Measurements from ENCODE around the gene XBP1. TPM values are rescaled to one million over a fixed set of nuclear protein-coding genes. Genes with fewer than 3 reads are reported as not detected.

Gene XBP1
- total RNA-seq, 1 experiment from 2014 or later, result 81.3 TPM

DNA sequence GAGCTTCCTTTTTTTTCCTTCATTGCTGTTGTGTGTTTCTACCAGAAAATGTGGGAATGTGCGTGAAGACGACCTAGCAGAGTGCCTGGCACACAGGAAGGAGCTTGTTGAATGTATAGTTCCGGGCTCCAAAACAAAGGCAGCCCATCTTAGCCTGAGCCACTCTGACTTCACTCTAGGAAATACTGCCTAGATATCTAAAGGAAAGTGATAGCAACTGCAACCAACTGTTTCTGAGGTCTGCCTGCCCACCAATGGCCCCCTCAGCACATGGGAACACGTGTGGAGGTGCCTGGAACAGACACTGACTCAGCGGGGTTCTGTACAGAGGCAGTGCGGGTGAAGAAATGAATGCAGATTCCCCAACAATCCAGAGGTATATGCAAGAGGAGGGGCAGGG lies 14.7 kb upstream of the XBP1 start:
- Histone ChIP-seq H3K9me3 (ENCODE audit: control insufficient read depth in 1 of 2, insufficient read depth in 1 of 2, low read depth in 1 of 2, low read length in 2 of 2) (no peaks in the 10 kb centered on the region), H3K4me2 (ENCODE audit: low read length) (no peak overlapping the region), H3K4me3 (replicated peaks in 1 of 2; ENCODE audit: low read depth in 1 of 2, low read length in 2 of 2) (no peak overlapping the region), H4K20me1 (ENCODE audit: insufficient read depth) (no peaks in the 10 kb centered on the region), H3K9ac (ENCODE audit: low read length) (no peak overlapping the region), H3K9me2 (ENCODE audit: insufficient read depth) (no peaks in the 10 kb centered on the region), H3K4me1 (ENCODE audit: control insufficient read depth in 1 of 2, insufficient read depth in 2 of 2, low read length in 2 of 2) (peaks cover 3 to 9% of the 10 kb centered on the region in 2 experiments; a peak in 1 of 4 replicates), H3K27me3 (ENCODE audit: insufficient read depth, low read length) (no peaks in the 10 kb centered on the region), H2AFZ (ENCODE audit: low read depth, low read length, poor library complexity, severe bottlenecking) (no peak overlapping the region), H3K79me2 (ENCODE audit: insufficient read depth, low read length) (no peaks in the 10 kb centered on the region), H3K27ac (ENCODE audit: low read depth, low read length) (no peak overlapping the region), H3K36me3 (ENCODE audit: control insufficient read depth in 1 of 2, insufficient read depth in 2 of 2, low read length in 2 of 2) (no peaks in the 10 kb centered on the region)
- no TSS peak for BruUV-seq (replicated peaks)
- POLR2A ChIA-PET, result no interaction called here
- DNase-seq (ENCODE audit: low read depth, low spot score) (no peak), ATAC-seq (no peak)
- CTCF ChIA-PET, result no interaction called here
- RAD21 ChIA-PET (ENCODE audit: low non-redundant PET in 1 of 2, low total read pairs in 2 of 2, uncharacterized antibody in 2 of 2, unreplicated experiment in 2 of 2), result no interaction called here
- intact Hi-C loops (cut with micrococcal nuclease), result no loop called here
- TF ChIP-seq RAD21 (IDR thresholded peaks at IDR 0.05; ENCODE audit: low read depth), result no peak
- no peak for TF ChIP-seq CBX3 (IDR thresholded peaks at IDR 0.05; ENCODE audit: low read depth)
- TF ChIP-seq EZH2phosphoT487 (IDR thresholded peaks at IDR 0.05; ENCODE audit: borderline replicate concordance), result no peak
- no peak for TF ChIP-seq FOSL1 (IDR thresholded peaks at IDR 0.05; ENCODE audit: low read depth)
- no peak for TF ChIP-seq POLR2A (IDR thresholded peaks at IDR 0.05; ENCODE audit: borderline replicate concordance, extremely low read depth, insufficient read depth, insufficient read length)
- no peak for TF ChIP-seq ZFX (IDR thresholded peaks at IDR 0.05)
- no peak for TF ChIP-seq TCF7L2 (IDR thresholded peaks at IDR 0.05; ENCODE audit: borderline replicate concordance, extremely low read depth, insufficient read depth, insufficient read length)
- no peak for TF ChIP-seq CEBPB (IDR thresholded peaks at IDR 0.05; ENCODE audit: low read depth)
- no peak for TF ChIP-seq ELF1 (IDR thresholded peaks at IDR 0.05; ENCODE audit: borderline replicate concordance, low read depth)
- no peak for TF ChIP-seq EZH2 (IDR thresholded peaks at IDR 0.05)

- H3K36me3 ChIP-seq (ENCODE audit: control insufficient read depth in 1 of 2, insufficient read depth in 2 of 2, low read length in 2 of 2), result no peaks in the 10 kb centered on the region
- no peaks in the 10 kb centered on the region for H4K20me1 ChIP-seq (ENCODE audit: insufficient read depth)
- no peak overlapping the region for H3K27ac ChIP-seq (ENCODE audit: low read depth, low read length)
- H2AFZ ChIP-seq (ENCODE audit: low read depth, low read length, poor library complexity, severe bottlenecking), result no peak overlapping the region
- H3K4me1 ChIP-seq (ENCODE audit: control insufficient read depth in 1 of 2, insufficient read depth in 2 of 2, low read length in 2 of 2), result peaks cover 3 to 9% of the 10 kb centered on the region in 2 experiments; a peak in 1 of 4 replicates
- no TSS peak for BruUV-seq (replicated peaks)
- ATAC-seq (no peak), DNase-seq (ENCODE audit: low read depth, low spot score) (no peak)
- no peak overlapping the region for H3K4me2 ChIP-seq (ENCODE audit: low read length)
- no peaks in the 10 kb centered on the region for H3K9me2 ChIP-seq (ENCODE audit: insufficient read depth)
- intact Hi-C loops (cut with micrococcal nuclease), result no loop called here
- H3K79me2 ChIP-seq (ENCODE audit: insufficient read depth, low read length), result no peaks in the 10 kb centered on the region
- H3K9ac ChIP-seq (ENCODE audit: low read length), result no peak overlapping the region
- H3K9me3 ChIP-seq (ENCODE audit: control insufficient read depth in 1 of 2, insufficient read depth in 1 of 2, low read depth in 1 of 2, low read length in 2 of 2), result no peaks in the 10 kb centered on the region
- no peak overlapping the region for H3K4me3 ChIP-seq (replicated peaks in 1 of 2; ENCODE audit: low read depth in 1 of 2, low read length in 2 of 2)
- ChIA-PET CTCF (interaction anchor here (1.0 kb wide), 1 partner anchor 227 kb away, joined by 3 read pairs; no protein-coding TSS in a partner anchor), POLR2A (no interaction called here), RAD21 (ENCODE audit: low non-redundant PET in 1 of 2, low total read pairs in 2 of 2, uncharacterized antibody in 2 of 2, unreplicated experiment in 2 of 2) (no interaction called here)
- no peak for TF ChIP-seq FOSL1 (IDR thresholded peaks at IDR 0.05; ENCODE audit: low read depth)
- TF ChIP-seq, protein P1, sequence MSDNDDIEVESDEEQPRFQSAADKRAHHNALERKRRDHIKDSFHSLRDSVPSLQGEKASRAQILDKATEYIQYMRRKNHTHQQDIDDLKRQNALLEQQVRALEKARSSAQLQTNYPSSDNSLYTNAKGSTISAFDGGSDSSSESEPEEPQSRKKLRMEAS (IDR thresholded peaks at IDR 0.05), result no peak
- no peaks in the 10 kb centered on the region for H3K27me3 ChIP-seq (ENCODE audit: insufficient read depth, low read length)
These were observed 13.6 kb upstream of the XBP1 start for GRCh38 chr22:28813772-28814518.
